Mucosa of descending colon (tissue), 3 donors: ENCODE measurements around the gene SLC51A. TPM values are rescaled to one million over a fixed set of nuclear protein-coding genes. Genes with fewer than 3 reads are reported as not detected.
A peak's percentile ranks its signal among the peaks of the same experiment; 100 is the strongest.
"Not testable (repeated sequence)": the region's sequence is repeated elsewhere in the genome, so short reads cannot be mapped to it uniquely, and the experiment has no call there.

Experiments
- ATAC-seq: fragments of 200-7000 bp; cut with Tn5 transposase; one replicate; pipeline ENCODE4 v1.9.1; 2020; ENCODE audit warnings: mild to moderate bottlenecking, moderate library complexity
- DNase-seq, 3 donors: peaks; one replicate each; pipeline ENCODE4 v3.0.0-alpha.2; 2020
- H3K36me3 ChIP-seq: fragments of 200-600 bp; one replicate; pipeline ENCODE4 v1.8.0; 2021; ENCODE audit warnings: low read depth, mild to moderate bottlenecking
- H3K4me1 ChIP-seq: fragments of 200-600 bp; one replicate; pipeline ENCODE4 v1.8.0; 2021; ENCODE audit warnings: low read depth, mild to moderate bottlenecking
- H3K4me3 ChIP-seq: fragments of 200-600 bp; one replicate; pipeline ENCODE4 v1.8.0; 2021; ENCODE audit warnings: mild to moderate bottlenecking
- H3K9me3 ChIP-seq: fragments of 200-600 bp; one replicate; pipeline ENCODE4 v1.8.0; 2021; ENCODE audit warnings: mild to moderate bottlenecking
- intact Hi-C, 2 donors: fragments of 100-400 bp; cut with DNase I in 1 of 2; cut with micrococcal nuclease in 1 of 2; formaldehyde crosslinking; loops; one replicate each; pipeline versions ENCODE4 v1.11.0 to v1.11.1; 2022; cut with DNase I, micrococcal nuclease
- total RNA-seq, 3 donors: library from RNA; stranded (reverse); fragmentation: NEBNext Ultra II Directional in 2 of 3; extraction: Animal tissue kit (Norgen Biotek cat#: 25700) in 2 of 3; gene quantifications; one replicate each; pipeline versions ENCODE4 v1.2.1 to v1.2.4, GENCODE V29; 2021 to 2023
- TF ChIP-seq, protein P1 (sequence below): fragments of 200-600 bp; IDR thresholded peaks from one replicate; pipeline ENCODE4 v1.8.0; 2022; ENCODE audit warnings: antibody characterized with exemption, mild to moderate bottlenecking
- donor health status: DM: no; HTN: no; CAD: no; lungs with moderate emphysema.
- donor health status: DM: no; HTN: no; CAD: no.
- donor health status: DM: no; HTN: yes; CAD: no.

The SLC51A gene
- total RNA-seq, 3 donors from 2014 or later: 16.4 to 135 (median 22.9) TPM

DNA sequence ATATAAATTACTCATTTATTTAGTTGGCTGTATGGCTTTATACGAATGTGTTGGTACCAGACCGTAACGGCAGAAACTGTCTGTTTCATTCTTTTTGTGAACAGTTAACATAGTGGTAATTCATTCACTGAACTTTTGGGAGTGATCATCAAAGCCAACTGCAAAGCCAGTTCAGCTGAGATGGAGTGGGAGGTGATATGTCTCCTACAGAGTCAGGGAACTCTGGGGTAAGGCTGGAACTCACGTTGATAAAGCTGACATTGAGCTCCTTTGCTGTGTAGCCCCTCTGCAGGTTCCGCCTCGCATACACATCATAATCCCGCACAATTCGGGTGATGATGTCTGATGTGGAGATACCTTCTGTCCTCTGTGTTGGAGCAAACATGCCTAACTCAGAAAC lies 25.4 kb downstream of the SLC51A start:
- ATAC-seq (no peak), DNase-seq (no peak)
- Histone ChIP-seq H3K4me3 (no peak overlapping the region), H3K36me3 (peaks cover 2% of the 10 kb centered on the region), H3K4me1 (no peaks in the 10 kb centered on the region), H3K9me3 (no peaks in the 10 kb centered on the region)
- TF ChIP-seq, protein P1, sequence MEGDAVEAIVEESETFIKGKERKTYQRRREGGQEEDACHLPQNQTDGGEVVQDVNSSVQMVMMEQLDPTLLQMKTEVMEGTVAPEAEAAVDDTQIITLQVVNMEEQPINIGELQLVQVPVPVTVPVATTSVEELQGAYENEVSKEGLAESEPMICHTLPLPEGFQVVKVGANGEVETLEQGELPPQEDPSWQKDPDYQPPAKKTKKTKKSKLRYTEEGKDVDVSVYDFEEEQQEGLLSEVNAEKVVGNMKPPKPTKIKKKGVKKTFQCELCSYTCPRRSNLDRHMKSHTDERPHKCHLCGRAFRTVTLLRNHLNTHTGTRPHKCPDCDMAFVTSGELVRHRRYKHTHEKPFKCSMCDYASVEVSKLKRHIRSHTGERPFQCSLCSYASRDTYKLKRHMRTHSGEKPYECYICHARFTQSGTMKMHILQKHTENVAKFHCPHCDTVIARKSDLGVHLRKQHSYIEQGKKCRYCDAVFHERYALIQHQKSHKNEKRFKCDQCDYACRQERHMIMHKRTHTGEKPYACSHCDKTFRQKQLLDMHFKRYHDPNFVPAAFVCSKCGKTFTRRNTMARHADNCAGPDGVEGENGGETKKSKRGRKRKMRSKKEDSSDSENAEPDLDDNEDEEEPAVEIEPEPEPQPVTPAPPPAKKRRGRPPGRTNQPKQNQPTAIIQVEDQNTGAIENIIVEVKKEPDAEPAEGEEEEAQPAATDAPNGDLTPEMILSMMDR: no peak
- intact Hi-C loops: no loop called here

DNA sequence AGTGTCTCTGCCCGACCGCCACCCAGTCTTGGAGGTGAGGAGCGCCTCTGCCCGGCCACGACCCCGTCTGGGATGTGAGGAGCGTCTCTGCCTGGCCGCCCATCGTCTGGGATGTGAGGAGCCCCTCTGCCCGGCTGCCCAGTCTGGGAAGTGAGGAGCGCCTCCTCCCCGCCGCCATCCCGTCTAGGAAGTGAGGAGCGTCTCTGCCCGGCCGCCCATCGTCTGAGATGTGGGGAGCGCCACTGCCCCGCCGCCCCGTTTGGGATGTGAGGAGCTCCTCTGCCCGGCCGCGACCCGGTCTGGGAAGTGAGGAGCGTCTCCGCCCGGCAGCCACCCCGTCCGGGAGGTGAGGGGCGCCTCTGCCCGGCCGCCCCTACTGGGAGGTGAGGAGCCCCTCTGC lies 27.8 kb downstream of the SLC51A start:
- ATAC-seq, intact Hi-C loops, DNase-seq, H3K9me3 ChIP-seq, H3K36me3 ChIP-seq, H3K4me1 ChIP-seq, H3K4me3 ChIP-seq: not testable (repeated sequence)

DNA sequence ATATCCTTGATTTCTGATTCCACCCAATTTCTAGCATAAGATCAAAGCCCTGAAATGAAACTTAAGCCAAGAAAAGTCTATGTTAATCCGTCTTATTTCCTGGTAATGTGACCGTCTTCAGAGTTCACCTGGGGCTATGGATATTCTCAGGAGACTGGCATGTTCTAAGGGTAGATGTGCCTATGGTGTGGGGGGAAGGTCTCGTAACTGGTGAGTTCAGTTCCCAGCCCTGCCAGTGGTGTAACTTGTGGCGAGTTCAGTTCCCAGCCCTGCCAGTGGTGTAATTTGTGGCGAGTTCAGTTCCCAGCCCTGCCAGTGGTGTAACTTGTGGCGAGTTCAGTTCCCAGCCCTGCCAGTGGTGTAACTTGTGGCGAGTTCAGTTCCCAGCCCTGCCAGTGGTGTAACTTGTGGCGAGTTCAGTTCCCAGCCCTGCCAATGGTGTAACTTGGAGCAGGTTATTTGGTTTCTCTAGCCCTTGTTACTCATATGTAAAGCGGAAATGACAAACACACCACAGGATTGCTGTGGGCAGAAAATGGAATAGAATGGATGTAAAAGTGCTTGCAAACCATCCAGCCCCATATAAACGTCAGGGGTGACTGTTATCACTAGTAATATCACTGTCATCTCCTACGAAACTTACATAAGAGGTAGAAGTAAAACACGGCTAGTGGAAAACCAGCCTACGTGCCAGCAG lies 30.4 kb downstream of the SLC51A start:
- no peaks in the 10 kb centered on the region for H3K4me1 ChIP-seq
- intact Hi-C loops: no loop called here
- ATAC-seq (no peak), DNase-seq (no peak)
- H3K9me3 ChIP-seq: no peaks in the 10 kb centered on the region
- TF ChIP-seq, protein P1: no peak
- H3K4me3 ChIP-seq: no peak overlapping the region
- H3K36me3 ChIP-seq: peaks cover 2% of the 10 kb centered on the region

DNA sequence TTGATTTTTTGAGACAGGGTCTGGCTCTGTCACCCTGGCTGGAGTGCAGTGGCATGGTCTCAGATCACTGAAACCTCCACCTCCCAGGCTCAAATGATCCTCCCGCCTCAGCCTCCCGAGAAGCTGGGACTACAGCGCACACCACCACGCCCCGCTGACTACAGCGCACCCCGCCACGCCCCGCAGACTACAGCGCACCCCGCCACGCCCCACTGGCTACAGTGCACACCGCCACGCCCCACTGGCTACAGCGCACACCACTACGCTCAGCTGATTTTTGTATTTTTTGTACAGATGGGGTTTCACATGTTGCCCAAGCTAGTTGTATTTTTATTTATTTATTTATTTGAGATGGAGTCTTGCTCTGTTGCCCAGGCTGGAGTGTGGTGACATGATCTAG lies 35.6 kb downstream of the SLC51A start:
- Histone ChIP-seq H3K4me3 (no peak overlapping the region), H3K36me3 (no peaks in the 10 kb centered on the region), H3K4me1 (peaks cover 10% of the 10 kb centered on the region), H3K9me3 (no peaks in the 10 kb centered on the region)
- intact Hi-C loops: loop anchor here in 1 of 2 donors (10.0 kb wide), 1 partner anchor 263 kb away; the partner anchor contains the start of gene SMCO1
- DNase-seq: no peak
- peak; percentile 48 for ATAC-seq
- TF ChIP-seq, protein P1: no peak

DNA sequence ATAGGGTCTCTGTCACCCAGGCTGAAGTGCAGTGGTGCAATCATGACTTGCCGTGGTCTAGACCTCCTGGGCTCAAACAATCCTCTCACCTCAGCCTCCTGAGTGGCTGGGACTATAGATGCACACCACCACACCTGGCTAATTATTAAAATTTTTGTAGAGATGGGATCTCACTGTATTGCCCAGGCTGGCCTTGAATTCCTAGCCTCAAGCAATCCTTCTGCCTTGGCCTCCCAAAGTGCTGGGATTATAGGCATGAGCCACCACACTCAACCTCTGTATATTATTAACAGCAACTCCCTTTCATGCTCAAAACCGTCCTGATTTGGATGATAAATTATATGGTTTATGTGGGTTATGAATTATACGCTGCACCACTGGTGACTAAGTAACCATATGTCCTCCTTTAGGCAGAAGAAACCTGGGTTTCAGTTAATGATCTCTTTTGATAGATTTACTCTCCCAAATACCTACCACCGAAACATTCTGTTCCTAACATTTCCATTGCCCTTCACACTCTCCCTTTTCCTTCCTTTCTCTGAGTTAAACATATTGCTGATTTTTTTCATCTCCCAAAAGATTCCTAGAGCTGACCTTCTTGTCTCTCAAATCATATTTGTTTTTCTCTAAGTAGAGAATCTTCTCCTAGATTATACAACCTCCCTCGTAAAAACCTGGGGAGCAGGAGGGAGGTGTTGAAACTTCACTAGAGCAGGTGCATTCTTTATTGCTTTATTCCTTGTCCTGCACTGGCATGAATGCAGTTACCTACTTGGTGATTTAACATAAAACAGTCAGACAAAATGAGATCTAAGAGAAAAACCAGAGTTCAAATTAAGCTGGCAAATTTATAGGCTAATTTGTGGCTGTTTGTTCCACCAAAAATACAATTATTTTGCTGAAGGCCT lies 38.3 kb downstream of the SLC51A start:
- Histone ChIP-seq H3K4me1 (peaks cover 10% of the 10 kb centered on the region), H3K4me3 (no peak overlapping the region), H3K9me3 (no peaks in the 10 kb centered on the region), H3K36me3 (no peaks in the 10 kb centered on the region)
- DNase-seq (no peak), ATAC-seq (peak; percentile 84)
- TF ChIP-seq, protein P1: no peak
- intact Hi-C loops: loop anchor here in 1 of 2 donors (10.0 kb wide), 1 partner anchor 260 kb away; the partner anchor contains the start of gene SMCO1

DNA sequence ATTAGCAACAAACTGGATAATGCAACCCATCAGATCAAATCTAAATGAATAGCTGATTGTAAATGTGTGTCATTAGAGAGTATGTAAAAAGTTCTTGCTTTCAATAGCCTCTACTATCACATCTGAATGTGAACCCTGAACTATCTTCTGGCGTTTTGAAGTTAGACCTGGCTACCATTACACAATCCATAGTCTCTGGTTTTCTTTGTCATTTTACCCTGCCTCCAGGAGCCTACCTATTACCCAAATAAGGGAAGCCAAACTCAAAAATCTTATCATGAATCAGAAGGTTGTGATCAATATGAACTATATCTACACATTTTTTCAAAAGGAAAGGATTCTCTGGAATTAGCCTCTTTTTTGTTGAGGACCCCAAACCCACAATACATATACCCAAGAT lies 39.4 kb downstream of the SLC51A start:
- Histone ChIP-seq H3K9me3 (no peaks in the 10 kb centered on the region), H3K36me3 (no peaks in the 10 kb centered on the region), H3K4me3 (no peak overlapping the region), H3K4me1 (peaks cover 10% of the 10 kb centered on the region)
- no peak for DNase-seq
- intact Hi-C loops: loop anchor here in 1 of 2 donors (10.0 kb wide), 1 partner anchor 259 kb away; the partner anchor contains the start of gene SMCO1
- ATAC-seq: no peak
- TF ChIP-seq, protein P1: no peak
